Measurements from ENCODE around the gene SLC43A1. TPM values are rescaled to one million over a fixed set of nuclear protein-coding genes. Genes with fewer than 3 reads are reported as not detected.
"Not testable (repeated sequence)": the region's sequence is repeated elsewhere in the genome, so short reads cannot be mapped to it uniquely, and the experiment has no call there.

SLC43A1 gene
- total RNA-seq, 4 donors from 2014 or later = 13.1 to 48.4 (median 22.5) TPM

- Histone ChIP-seq H3K4me3 (no peak overlapping the region), H3K27me3 (no peaks in the 10 kb centered on the region)
- intact Hi-C loops (cut with DNase I; ENCODE audit: low total_unique reads) = no loop called here
Measured at GRCh38 chr11:57541169-57541568, 25.7 kb upstream of the SLC43A1 start.

GRCh38 chr11:57539342-57539741 lies 23.8 kb upstream of the SLC43A1 start:
- no peak for DNase-seq
- Histone ChIP-seq H3K4me3 (no peak overlapping the region), H3K4me1 (no peaks in the 10 kb centered on the region), H3K9me3 (no peaks in the 10 kb centered on the region), H3K27ac (no peak overlapping the region), H3K36me3 (no peaks in the 10 kb centered on the region), H3K27me3 (no peaks in the 10 kb centered on the region)
- intact Hi-C loops (cut with DNase I; ENCODE audit: low total_unique reads) = no loop called here
- TF ChIP-seq CTCF (IDR thresholded peaks at IDR 0.05) = no peak
- no peak for TF ChIP-seq POLR2A (IDR thresholded peaks at IDR 0.05)

More at GRCh38 chr11:57541169-57541568, 25.7 kb upstream of the SLC43A1 start:
- H3K4me1 ChIP-seq = no peaks in the 10 kb centered on the region
- H3K9me3 ChIP-seq = no peaks in the 10 kb centered on the region
- no peak overlapping the region for H3K27ac ChIP-seq
- TF ChIP-seq POLR2A (IDR thresholded peaks at IDR 0.05) (no peak), CTCF (IDR thresholded peaks at IDR 0.05) (no peak)
- DNase-seq = no peak
- H3K36me3 ChIP-seq = no peaks in the 10 kb centered on the region

- no peak within 1 kb of the TSS for H3K4me3 ChIP-seq
- intact Hi-C loops (cut with DNase I; ENCODE audit: low total_unique reads) = no loop called here
- no peaks in the 10 kb centered on the region for H3K36me3 ChIP-seq
- H3K27ac ChIP-seq = no peak within 1 kb of the TSS
- no peaks in the 10 kb centered on the region for H3K9me3 ChIP-seq
- no peaks in the 10 kb centered on the region for H3K27me3 ChIP-seq
- no peaks in the 10 kb centered on the region for H3K4me1 ChIP-seq
- TF ChIP-seq POLR2A (IDR thresholded peaks at IDR 0.05) = no peak
- TF ChIP-seq CTCF (IDR thresholded peaks at IDR 0.05) = no peak
- DNase-seq = no peak
Measured at GRCh38 chr11:57536947-57537619, 21.6 kb upstream of the SLC43A1 start, which contains the start of gene SMTNL1. TSS of gene SMTNL1 (plus strand) at chr11:57537595. CDS start at chr11:57542643, 5,048 bp downstream.

GRCh38 chr11:57534449-57534848 lies 18.9 kb upstream of the SLC43A1 start:
- H3K4me3 ChIP-seq; intact Hi-C loops (cut with DNase I; ENCODE audit: low total_unique reads); H3K4me1 ChIP-seq: not testable (repeated sequence)

GRCh38 chr11:57530596-57531507 lies 15.3 kb upstream of the SLC43A1 start, which contains the start of gene TIMM10:
TSS of gene TIMM10 (minus strand) at chr11:57530754. CDS start at chr11:57530189, 565 bp downstream.
- TF ChIP-seq POLR2A (IDR thresholded peaks at IDR 0.05) (peak; percentile 34 to 66), CTCF (IDR thresholded peaks at IDR 0.05) (peak in 1 of 4 experiments; percentile 24)
- H3K27me3 ChIP-seq = no peaks in the 10 kb centered on the region
- intact Hi-C loops (cut with DNase I; ENCODE audit: low total_unique reads) = no loop called here
- no peaks in the 10 kb centered on the region for H3K36me3 ChIP-seq
- peak within 1 kb of the TSS; percentile 62 to 68 for H3K4me3 ChIP-seq
- DNase-seq = peak; percentile 93 to 95
- no peaks in the 10 kb centered on the region for H3K9me3 ChIP-seq
- peak within 1 kb of the TSS; percentile 59 to 64 for H3K27ac ChIP-seq
- H3K4me1 ChIP-seq = peaks cover 0 to 9% of the 10 kb centered on the region in 2 donors

More at GRCh38 chr11:57534449-57534848, 18.9 kb upstream of the SLC43A1 start:
- not testable (repeated sequence) for DNase-seq, H3K27me3 ChIP-seq, H3K9me3 ChIP-seq, H3K27ac ChIP-seq, H3K36me3 ChIP-seq
